GM18519 (cell line): ENCODE results near the gene DCTN2.

ENCODE experiments used
- ATAC-seq: cut with Tn5 transposase; IDR thresholded peaks from one replicate; pipeline ENCODE4 v1.9.1; 2021; ENCODE audit warnings: mild to moderate bottlenecking, moderate library complexity; ENCODE audit not compliant: unreplicated experiment, low FRiP score

The DCTN2 gene

DNA sequence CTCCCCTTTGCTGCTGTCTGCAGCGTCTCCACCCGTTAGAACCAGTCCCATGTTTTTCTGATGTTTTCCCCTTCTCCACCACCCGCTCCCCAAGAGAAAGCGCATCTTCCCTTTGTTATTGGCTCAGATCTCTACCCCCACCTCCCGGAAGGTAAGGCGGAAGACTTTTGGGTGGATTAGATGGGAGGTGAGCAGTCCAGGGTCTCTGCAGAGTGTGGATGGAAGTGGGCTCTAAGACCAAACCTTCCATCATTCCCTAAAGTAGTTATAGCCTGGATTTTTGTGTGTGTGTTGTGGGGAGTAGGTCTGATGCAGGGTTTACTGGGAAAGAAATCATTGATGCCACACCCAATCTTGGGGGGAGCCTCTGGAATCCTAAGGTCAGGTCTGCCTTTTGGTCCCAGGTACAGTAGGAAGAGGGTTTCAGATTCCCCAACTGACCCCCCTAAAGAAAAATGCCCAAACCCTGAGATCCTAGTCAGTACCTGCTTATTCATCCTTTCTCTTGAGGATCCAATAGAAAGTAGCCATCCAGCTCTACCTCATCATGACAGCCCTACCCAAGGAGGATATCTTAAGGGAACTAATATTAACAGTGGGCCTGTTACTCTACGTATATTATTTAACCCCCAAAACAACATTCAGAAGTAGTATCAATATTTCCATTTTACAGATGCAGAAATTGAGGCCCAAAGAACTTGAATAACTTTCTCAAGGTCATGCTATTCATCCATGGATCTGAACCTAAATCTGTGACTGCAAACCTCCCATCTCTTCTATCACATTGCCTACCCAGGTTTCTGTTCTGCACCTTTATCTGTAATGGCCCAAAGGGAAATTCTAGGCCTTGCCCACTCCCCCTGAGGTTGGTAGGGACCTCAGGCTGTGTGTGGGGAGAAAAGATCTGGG, 3.9 kb upstream of the DCTN2 start:
- ATAC-seq: no peak

DNA sequence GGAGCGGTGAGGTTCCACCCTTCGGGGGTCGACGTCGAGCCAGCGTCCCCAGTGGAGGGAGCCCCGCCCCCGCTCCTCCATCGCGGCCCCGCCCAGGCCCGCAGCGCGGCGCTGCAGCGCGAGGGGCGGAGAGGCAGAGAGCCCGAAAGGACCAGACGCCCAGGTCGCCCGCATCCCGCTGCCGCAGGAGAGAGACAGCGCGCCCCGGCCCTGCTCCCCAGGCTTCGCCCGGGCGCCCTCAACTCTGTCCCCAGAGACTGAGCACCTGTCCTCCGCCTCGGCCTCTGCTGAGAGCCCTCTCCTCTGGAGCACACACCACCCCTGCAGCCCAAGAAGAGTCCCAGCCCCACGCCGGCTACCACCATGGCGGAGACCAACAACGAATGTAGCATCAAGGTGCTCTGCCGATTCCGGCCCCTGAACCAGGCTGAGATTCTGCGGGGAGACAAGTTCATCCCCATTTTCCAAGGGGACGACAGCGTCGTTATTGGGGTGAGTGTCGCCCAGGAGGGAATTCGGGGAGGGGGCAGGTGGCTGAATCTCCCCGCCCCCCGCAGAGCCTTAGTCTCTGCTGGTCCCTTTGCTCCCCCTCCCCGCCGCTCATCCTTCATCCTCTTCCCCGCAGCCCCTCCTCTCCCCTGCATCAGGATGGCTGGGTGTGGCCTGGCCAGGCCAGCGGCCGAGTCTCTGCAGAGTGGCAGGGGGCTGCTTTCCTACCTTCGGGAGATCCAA, 3.1 kb upstream of the DCTN2 start, which contains the start of gene KIF5A:
KIF5A (plus strand) TSS at position 136 of the 732 bp plus-strand sequence; CDS start at position 364, 228 bp downstream.
- no peak for ATAC-seq

DNA sequence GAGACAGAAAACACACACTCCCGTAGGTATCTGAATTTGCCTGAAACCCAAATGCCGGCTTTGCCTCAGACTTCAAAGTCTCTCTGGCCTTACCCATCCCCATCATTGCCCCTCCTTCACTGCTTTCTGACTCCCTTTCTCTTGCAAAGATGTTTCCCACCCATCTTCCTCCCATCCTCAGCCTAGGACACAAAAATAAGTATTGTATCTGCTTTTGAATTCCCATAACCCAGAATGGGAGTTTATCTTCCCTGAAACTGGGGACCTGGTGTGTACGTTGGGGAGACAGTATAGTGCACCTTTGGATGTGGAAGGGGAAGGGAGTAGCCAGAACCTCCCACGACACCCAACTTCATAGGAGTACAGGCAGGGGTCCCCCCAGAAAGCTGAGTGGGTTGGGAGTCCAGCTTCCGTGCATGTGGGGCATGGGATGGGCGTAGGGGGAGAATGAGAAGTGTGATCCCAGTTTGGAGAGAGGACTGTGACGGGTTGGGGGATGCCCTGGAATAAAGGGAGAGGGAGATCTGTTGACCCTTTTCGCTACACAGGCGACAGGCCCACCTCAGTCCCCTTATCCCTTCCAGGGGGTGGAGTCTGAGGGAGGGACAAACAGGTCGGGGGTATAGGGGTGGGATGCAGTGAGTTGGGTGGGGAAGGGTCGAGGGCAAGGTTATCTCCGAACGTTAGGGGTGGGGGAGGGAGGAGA, 2.4 kb upstream of the DCTN2 start:
- no peak for ATAC-seq

DNA sequence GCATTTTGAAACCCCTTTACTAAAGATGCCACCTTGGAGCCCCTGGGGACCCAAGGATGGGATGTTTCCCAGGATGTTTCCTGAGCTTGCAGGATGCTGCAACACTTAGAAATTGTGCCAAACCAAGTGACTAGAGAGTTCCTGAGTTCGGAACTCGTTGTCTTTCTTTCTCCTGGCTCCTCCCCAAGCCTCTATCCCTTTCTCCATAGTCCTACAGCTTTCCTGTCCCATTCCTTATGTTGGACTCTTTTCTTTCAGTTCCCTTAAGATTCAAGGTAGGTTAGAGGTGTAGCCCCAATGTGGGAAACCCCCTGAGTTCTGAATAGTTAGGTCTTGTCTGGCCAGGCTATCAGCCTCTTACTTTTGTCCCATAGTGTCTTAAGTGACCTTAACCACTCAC, 1.5 kb upstream of the DCTN2 start:
- no peak for ATAC-seq

DNA sequence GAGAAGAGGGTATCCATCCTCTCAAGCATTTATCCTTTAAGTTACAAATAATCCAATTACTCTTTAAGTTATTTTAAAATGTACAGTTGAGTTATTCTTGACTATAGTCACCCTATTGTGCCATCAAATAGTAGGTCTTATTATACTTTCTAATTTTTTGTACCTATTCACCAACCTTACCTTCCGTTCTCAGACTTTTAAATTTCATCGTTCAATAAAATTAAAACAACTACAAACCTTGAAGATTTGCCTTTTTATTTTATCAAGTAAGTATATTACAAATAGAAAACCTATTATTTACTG, 972 bp upstream of the DCTN2 start:
- no peak for ATAC-seq

DNA sequence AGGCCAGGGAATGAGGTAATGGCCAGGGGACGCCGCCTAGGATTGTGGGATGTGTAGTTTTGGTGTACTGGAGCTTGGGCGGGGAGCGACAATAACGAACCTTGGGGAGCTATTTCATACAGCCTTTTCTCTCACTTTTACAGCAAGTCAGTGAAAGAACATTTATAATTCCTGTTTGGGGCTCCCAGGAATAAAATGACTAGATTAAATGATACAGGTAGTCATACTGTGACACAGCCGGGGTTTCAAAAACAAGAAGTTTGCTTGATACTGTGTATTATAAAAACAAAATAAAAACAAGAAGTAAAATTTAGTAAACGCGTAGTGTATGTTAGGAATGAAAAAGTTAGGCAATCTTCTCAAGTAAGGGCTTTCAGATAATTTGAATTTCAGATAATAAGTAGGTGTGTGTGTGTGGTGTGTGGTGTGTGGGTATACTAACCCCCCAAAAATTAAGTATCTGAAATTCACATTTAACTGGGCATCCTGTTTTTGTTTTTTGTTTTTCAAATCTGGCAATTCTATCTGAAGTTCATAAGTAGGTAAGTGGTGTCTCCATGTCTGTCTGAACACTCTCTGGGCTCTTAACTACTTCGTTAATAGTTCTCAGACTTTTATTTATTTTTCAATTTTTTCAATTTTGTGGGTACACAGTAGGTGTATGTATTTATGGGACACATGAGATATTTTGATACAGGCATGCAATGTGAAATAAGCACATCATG, 458 bp upstream of the DCTN2 start:
- no peak for ATAC-seq

DNA sequence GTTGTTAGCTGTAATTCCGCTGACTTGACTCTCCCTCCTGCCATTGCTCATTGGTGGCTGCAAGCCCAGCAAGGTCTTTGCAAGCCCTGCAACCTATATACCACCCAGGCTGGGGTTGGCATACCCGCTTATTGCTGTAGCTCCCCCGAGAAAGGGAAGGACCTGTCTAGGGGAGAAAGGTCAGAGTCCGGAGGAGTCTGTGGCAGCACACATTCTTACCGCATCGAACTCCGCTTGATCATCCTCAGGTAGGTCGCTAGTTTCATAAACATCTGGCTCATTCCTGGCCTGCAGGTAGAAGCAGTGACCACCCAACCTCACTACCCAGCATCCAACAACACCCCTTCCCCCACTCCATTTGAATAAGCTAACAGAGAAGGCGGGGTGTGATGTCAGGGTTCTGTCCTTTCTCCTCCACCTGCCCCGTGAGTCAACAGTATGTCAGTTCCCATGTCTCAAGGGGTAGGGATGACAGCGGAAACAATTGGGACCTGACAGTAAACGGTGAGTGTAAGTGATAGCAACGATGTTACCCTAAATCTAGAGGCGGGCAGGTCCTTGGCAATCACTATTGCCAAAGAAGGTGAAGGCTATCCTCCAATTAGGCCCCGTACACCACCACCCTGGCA, 1.1 kb downstream of the DCTN2 start:
- no peak for ATAC-seq

DNA sequence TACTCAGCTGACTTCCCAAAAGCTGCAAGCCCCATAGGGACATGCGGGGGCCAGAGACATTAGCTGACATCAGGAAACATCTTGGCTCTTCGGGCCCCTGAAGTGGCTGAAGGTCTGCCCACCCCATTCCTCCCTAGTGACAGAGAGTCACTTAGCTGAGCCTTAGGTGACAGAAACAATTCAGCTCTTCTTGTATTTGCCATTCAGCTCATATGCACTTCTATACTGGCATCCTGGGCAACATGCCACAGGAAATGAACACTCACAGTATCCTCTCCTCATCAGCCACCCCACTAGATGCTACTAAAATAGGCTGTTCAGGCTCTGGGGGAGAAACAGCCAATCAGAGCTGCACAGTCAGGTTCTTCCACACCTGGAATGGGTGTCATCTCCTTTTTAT, 3.4 kb downstream of the DCTN2 start:
- ATAC-seq: no peak

DNA sequence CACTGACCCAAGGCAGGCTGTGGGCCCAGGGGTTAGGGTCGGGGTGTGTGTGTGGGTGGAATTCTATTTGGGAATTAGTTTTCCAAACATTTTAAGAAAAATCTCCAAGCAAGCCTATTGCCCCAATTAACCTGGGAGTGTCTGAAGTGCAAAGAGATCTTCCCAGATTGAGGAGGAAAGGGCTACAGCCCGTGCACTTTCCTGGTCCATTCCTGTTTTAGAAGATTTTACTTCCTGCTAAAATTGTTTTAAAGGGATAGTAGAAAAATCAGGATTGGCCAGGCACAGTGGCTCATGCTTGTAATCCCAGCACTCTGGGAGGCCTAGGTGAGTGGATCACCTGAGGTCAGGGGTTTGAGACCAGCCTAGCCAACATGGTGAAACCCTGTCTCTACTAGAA, 5.3 kb downstream of the DCTN2 start:
- ATAC-seq: no peak

DNA sequence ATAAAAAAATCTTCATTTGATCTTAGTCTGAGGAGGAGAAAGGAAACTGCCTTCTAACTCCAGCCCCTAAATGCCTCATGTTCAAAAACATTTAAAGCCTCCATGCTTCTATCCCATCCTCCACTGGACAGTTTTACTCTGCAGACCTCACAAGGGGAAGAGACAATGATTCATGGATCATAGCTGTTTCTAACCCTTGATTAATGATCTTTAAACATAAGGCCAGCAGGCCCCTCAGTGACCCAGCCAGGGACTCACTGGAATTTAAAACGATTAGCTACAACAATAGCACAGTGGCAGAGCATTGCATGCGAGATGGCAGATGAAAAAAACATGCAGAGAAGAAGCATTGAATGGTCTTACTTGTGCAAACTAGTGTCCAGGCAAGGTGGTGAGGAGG, 6.0 kb downstream of the DCTN2 start:
- no peak for ATAC-seq

DNA sequence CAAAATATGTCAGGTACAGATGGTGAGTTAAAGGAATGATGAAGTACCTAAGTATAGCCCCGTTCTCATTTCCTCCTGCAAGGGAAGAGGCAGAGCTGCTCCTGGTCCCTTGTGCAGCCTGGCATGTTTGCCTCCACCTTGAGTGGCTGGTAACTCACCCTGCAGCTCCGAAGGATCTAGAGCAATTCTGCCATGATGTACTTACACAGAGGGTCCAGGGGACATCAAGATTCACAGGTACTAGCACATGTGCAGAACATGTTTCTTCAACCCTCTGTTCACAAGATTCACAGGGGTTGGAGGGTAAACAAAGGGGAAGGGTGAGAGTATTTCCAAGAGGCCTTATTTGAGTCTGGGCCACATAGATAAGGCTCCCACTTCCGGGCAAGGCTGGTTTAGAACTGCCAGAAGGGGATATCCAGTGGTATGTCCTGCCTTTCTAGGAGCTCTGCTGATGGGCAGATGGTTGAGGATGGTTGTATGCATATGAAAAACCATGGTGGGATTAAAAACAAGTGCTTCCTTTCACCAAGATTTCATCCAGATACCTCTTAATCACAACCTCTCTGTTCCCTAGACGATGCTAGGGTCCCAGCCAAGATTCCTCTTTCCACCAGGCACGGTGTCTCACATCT, 7.7 kb downstream of the DCTN2 start:
- no peak for ATAC-seq

DNA sequence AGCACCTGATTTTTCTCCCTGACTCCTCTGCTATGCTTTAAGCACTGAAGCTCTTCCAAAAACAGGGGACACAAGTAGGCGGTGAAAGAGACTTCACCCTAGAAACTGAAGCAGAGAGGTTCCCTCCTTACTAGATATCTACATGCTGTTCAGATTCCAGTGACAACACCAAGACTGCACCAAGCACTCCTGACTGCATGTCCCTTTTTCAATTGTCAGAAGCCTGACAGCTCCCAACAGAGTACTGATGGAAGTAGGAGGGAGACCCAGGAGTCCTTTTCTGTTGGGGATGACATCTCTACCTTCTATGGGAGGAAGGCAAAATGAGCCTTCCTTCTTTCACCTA, 10.4 kb downstream of the DCTN2 start:
- ATAC-seq: no peak

DNA sequence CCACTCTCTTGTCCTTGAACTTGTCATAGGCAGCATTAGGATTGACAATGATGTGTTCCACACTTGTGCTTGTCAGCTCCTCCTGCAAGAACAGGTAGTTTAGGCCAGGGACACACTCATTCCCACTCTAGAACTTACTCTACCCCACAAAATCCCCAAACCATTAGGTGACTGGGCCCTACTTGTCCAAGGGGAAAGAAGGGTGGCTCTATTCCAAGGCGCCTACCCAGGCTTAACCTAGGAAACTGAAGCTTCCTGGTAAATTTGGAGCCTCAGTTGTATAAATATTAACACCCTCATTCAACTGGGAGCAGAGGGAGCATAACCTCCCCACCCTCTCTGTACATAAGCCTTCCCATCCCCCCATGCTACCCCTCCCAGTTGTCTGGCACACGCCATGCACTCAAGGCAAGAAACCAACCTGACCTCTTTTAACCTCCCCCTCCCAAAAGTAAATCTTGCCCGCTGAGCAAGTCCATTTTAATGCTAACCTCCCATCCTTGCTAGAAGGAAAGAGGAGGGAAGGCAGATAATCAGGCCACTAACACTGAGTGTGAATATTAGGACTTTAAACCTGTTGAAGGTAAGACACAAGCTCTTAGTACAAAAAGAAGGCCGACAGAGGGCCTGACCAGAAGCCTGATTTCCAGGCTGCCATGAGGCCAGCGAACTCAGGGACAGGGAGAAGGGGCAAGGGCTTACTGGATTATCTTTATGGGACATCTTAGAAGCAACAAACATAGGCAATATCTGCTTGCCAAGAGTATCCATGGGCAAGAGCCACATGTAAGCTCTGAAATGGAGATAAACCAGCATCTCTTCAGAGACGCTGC, 11.0 kb downstream of the DCTN2 start:
- ATAC-seq: no peak

DNA sequence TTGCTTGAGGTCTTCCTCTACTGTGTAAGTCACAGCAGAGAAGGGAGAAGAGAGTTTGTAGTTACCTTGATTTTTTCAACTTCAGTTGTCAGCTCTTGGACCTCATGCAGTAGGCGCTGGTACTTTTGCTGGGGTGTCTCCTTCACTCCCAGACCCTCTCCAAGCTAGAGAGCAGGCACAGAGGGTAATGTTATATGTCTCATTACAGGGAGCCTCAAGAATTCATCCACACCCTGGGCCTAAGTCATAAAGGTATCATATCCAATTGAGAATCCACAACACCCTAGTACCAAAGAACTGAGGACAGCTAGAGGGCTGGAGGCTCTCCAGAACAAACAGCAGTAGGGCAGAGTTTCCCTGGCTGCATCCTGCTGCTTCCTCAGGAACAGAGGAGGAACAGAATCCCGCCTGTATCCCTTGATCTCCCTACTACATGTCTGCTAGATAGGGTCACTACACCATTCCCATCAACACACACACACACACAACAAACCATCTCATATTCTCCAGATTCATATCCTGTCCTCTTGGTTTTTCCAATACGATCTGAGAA, 11.9 kb downstream of the DCTN2 start:
- ATAC-seq: no peak

DNA sequence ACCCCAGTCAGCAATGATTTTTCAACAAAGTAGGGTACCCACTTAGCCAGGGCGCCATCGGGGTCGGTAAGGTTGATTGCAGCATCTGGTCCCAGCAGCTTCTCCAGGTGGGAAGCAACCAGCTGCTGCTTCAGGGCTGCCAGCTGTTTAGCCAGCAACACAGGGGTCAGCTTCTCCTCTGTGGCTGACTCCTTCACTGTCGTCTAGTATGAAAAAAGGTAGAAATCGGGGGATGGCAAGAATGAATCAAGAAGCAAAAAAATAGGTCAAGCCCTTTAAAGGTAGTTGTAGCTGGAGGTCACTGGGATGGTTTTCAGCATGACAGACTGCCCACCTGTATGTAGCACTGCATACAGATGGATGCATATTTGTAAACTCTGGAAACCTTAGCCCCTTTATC, 12.7 kb downstream of the DCTN2 start:
- ATAC-seq: no peak

DNA sequence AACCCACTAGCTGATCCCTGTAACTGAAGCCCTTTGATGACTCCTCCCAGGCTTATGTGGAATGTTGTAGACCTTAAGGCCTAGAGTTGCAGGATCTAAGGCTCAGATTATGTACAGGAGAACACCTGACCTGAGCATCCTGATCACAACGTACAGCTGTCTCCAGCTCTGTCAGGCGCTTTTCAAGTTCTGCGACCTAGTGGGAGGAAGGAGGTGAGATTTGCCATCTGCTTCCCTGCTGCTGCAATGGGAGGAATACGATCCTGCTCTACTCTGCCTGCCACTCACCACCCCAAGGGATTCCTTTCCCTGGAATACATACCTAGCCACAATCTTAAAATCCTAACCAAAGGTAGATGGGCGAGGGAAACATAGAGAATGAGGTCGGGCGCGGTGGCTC, 13.9 kb downstream of the DCTN2 start:
- ATAC-seq: no peak

DNA sequence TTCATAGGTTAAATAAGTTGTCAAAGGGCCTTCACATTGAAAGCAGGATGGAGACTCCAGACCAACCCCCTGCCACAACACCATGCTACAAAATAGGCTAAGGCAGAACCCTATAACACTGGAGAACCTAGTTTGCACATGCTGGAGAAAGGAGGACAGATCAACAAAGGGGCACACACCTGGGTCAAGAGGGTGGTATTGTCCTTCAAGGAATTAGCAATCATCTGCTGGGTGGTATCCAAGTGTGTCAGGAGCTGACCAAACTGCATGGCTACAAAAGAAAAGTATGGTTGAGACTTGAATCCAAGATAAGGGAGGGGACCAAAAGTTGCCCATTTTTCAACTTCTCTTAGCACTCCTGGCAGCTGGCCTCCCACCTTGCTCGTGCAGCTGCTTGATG, 15.2 kb downstream of the DCTN2 start:
- ATAC-seq: no peak

DNA sequence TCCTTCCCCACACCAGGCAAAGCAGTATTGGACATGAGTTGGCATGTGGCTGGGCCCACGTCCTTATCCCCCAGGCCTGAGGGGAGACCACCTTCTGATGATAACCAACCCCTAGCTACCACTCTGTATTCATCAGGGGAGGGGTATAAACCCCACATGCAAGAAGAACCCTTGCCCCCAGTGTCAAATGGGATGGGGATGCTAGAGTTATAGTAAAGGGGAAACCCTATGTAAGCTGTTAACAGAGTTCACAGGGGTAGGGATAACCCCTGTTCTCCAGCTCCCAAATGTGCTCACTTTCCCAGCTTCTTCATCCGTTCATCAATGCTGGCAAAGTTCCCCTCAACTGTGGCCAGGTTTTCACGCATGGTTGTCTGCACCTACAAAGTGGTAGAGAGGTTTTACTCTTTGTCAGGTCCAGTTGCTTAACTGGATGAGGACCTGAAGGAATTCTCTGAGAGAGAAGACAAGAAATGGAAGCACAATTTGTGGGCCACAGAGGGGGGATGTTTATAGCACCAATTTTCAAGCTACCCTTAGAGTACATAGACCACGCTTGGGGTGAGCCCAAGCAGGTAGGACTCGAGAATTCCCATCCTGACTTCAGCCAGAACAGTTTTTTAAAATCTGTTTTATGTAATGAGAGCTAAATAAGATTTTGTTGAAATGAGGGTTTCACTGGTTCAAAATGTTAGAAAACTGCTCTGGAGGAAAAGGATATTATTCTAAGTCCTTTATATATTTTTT, 16.4 kb downstream of the DCTN2 start:
- ATAC-seq: no peak
